Stimulated activated CD8-positive, alpha-beta memory T cell treated with anti-CD3 and anti-CD28 coated beads, Interleukin-15, amount 100 ng/mL, for 4 hours (primary cell): Measurements from ENCODE around the gene TSPAN2.

Experiments used
- DNase-seq, 2 donors: peaks; one replicate each; pipeline ENCODE4 v3.0.0-alpha.2; 2020; ENCODE audit warnings: low read depth in 2 of 2

The TSPAN2 gene

DNA sequence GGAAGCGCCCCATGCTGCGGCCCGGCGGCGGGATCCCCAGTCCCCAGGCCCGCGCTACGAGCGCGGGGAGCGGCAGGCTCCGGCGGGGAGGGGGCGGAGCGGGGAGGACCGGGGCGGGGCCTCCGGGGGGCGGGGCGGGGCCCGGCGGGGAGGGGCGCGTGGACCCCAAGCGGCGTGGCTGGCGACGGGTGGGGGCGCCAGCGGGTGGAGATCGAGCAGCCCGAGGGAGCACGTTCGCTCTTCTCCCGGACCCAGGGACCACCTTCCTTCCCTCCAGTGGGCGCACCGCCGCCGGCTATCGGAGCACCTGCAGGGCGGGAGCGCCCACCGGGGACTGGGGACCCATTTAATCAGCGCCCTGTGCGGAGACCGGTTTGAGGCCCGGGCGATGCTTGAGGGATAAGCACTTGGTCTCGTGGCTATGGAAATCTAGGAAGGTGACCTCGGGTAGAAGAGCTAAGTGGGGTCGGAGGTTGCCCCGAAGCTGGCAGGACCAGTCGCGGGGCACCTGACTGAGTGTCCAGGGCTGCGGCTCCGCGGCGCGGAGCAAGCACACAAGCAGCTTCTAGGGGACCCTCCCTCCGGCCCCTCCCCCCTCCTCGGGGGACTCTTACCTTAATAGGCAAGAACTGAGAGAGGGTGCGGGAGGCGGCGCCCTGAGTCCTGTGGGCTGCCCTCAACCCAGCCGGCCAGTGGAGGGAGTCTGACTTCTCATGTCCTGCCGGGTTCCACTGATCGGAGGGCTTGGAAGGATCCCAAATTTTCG is at the start of gene TSPAN2:
TSS of gene TSPAN2 (minus strand) at position 84 of the 766 bp plus-strand sequence. CDS start at position 13, 71 bp downstream.
- DNase-seq, result peak; percentile 17 to 27

DNA sequence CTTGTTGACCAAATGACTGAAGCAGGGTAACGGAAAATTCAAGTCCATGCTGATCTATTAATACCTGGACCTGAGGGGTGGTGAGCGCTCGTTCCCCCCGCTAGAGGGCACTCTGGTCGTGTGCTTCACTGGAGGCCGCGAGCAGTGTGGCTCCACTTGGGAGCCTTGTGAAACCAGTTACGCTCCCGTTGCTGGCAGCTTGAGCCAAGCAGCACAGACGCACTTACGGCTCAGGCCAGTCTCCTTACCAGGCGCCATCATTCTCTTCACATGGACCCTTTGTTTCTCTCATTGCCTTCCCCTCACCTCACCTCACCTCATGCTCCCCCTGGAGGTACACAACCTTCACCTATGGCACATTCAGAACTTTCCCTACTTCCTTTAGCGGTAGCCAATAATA is 49.7 kb upstream of the TSPAN2 start:
- peak; percentile 6 to 21 for DNase-seq

GRCh38 chr1:115138271-115138670 is 49.0 kb upstream of the TSPAN2 start:
- no peak for DNase-seq

- DNase-seq, result no peak
Measured at GRCh38 chr1:115137191-115137590, 47.9 kb upstream of the TSPAN2 start.

GRCh38 chr1:115136706-115137105 is 47.4 kb upstream of the TSPAN2 start:
- no peak for DNase-seq

DNA sequence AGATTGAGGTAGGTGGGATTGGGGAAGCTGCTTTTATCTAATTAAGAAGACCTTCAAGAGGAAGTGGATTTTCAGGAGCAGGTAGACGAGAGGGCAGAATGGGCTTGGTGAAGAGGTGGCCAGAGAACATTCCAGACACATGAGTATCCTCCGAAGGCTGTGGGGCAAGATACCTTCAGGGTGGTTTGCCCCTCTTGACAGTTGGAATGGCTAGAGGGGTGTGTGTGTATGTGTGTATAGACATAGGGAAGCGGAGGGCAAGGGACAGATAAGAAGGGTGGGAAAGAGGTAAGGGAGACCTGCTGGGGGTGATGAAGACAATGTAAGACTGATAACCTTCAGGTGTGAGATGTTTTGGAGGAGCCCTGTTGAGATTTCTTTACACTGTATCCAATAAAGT is 46.8 kb upstream of the TSPAN2 start:
- no peak for DNase-seq

GRCh38 chr1:115135681-115136080 is 46.4 kb upstream of the TSPAN2 start:
- no peak for DNase-seq

GRCh38 chr1:115134850-115135480 is 45.7 kb upstream of the TSPAN2 start:
- no peak for DNase-seq

DNA sequence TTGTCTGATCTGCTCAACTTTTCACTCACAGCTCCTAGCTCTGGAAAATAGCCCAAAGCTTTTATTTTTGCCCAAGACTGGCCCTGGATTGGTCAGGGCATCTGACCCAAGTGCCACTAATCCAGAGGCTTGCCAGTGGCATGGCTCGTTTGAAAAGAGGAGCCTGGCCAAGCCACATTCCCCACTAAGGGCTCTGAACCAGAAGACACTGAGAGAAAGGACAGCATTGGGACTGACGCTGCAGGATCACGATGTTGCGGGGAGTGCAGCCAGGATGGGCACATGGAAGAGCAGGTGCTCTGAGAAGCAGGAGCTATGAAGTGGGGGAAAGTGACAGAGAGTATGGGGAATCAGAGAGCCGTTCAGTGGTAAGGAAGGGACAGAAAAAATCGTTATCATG is 44.9 kb upstream of the TSPAN2 start:
- DNase-seq, result no peak

DNA sequence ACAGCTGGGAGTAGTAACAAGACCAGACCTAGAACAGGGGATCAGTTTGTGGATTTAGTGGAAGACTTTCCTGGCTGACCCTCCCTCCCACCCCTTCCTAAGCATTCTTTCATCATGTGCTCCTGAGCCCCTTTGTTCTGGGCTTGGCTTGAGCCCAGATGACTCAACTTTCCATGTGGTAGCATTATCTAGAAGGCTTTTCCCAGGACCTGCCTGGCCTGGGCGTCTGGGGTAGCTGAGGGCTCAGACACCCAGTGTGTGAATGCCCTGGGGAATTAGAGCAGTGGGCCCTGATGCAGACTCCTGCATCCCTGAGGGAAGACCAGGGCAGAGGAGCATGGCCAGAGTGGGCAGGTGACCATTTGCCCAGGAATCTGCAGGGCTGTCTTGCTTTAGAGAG is 44.1 kb upstream of the TSPAN2 start:
- no peak for DNase-seq

DNA sequence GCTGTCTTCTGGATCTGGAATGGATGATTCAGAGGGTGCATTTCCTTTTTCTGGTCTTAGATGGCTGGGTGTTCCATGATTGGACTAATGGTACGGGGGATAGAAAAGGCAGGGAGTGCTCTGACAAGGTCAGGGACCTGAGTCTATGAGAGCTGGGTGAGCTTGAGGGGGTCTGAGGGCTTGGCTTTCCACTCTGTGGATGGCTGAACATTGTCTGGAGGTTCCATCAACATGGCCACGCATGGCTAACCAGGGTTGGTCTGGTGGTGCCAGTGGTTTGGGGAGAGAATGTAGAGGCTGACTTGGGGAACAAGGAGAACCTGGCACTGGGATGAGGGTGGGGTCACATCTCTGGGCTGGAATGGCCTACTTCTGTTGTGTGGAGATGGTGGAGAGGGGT is 41.5 kb upstream of the TSPAN2 start:
- DNase-seq, result no peak

- no peak for DNase-seq
Measured at GRCh38 chr1:115129071-115129640, 39.9 kb upstream of the TSPAN2 start.

DNA sequence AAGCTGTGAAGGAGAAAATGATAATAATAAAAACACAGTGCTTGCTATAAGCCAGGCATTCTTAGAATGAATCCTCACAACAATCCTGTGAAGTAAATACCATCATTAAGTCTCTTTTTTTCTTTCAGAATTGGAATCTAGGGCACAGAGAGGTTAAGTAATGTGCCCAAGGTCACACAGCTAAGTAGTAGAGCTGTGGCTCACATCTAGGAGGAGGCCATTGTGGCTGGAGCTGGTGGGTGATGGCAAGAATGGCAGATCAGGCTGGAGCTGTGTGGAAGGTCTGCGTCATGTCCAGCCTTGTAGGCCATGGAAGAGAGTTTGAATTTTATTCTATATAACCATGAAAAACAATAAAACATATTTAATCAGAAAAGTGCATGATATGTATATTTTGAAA is 38.2 kb upstream of the TSPAN2 start:
- no peak for DNase-seq

DNA sequence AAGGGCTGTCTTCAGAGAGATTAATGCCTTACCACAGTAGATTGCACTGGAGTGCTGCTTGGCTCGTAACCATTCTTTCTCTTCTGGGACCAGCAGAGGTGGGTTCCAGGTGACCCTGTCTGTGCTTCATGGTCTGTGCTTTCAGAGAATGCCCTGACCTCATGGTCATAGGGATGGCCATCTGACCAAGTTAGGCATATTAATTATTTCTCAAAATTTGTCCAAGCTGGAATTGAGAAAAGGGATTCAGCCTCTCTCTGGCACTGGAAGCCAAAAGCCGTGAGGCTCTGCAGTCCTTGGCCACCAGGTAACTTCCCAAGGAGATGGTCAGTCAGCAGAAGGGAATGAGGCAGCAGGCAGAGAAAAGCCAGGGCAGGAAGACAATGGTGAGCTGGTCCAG is 37.2 kb upstream of the TSPAN2 start:
- no peak for DNase-seq

DNA sequence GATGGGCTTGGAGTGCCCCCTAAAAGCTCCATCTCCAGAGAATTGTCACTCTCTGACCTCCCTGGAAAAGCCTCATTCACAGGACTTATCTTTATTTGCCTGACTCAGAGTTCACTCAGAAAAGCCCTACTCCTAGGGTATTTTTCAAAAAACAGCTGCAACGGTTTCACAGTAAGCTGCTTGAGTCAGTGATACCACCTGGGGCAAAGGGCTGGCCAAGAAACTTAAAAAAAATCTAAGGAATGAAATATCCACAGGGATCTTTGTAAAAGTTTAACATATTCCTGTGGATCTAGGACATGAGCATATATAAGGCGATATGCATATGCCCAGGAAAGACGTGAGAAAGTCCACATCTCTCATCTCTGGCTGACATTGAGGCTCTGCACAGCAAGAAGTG is 33.8 kb upstream of the TSPAN2 start:
- no peak for DNase-seq

GRCh38 chr1:115121793-115122192 is 32.5 kb upstream of the TSPAN2 start:
- DNase-seq, result no peak

DNA sequence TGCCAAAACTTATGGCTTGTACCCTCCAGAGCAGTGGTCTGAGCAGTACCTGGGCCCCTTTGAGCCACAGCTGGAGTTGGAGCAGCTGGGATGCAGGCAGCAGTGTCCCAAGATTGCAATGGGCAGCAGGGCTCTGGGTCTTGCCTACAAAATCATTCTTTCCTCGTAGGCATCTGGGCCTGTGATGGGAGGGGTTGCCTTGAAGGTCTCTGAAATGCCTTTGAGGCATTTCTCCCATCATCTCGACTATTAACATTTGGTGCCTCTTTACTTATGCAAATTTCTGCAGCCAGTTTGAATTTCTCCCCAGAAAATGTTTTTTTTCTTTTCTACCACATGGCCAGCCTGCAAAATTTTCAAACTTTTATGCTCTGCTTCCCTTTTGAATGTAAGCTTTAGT is 31.0 kb upstream of the TSPAN2 start:
- no peak for DNase-seq

- DNase-seq, result no peak
Measured at GRCh38 chr1:115118611-115119010, 29.3 kb upstream of the TSPAN2 start.

- DNase-seq, result no peak
Measured at GRCh38 chr1:115118086-115118485, 28.8 kb upstream of the TSPAN2 start.

GRCh38 chr1:115117298-115117697 is 28.0 kb upstream of the TSPAN2 start:
- DNase-seq, result no peak

- DNase-seq, result no peak
Measured at GRCh38 chr1:115116512-115116911, 27.2 kb upstream of the TSPAN2 start.

GRCh38 chr1:115115521-115116161 is 26.3 kb upstream of the TSPAN2 start:
- no peak for DNase-seq

GRCh38 chr1:115114308-115114707 is 25.0 kb upstream of the TSPAN2 start:
- DNase-seq, result no peak
